GM23338 (cell line): ENCODE data around the gene MAD1L1. TPM values are rescaled to one million over a fixed set of nuclear protein-coding genes. Genes with fewer than 3 reads are reported as not detected.

Experiments used
- ATAC-seq: fragments of 200-7000 bp; cut with Tn5 transposase; 3 replicates; pipeline ENCODE4 v1.9.1; 2020
- DNase-seq: peaks from one replicate; pipeline ENCODE4 v3.0.0-alpha.2; 2015; ENCODE audit warnings: low spot score
- H2AFZ ChIP-seq: fragments of 200-600 bp; sonication (generic); 2 replicates; pipeline ENCODE4 v1.8.0; 2016; ENCODE audit warnings: antibody characterized with exemption, mild to moderate bottlenecking, moderate library complexity
- H3F3A ChIP-seq: fragments of 200-600 bp; sonication (generic); replicated peaks from 2 replicates; pipeline ENCODE4 v1.8.0; 2017; ENCODE audit warnings: antibody characterized with exemption, mixed run types, low read depth
- H3K27ac ChIP-seq: fragments of 200-600 bp; sonication (generic); 2 replicates; pipeline ENCODE4 v1.6.1; 2016; ENCODE audit warnings: low read depth
- H3K27me3 ChIP-seq: fragments of 200-600 bp; sonication (generic); 2 replicates; pipeline ENCODE4 v1.8.0; 2016; ENCODE audit warnings: mild to moderate bottlenecking, mixed run types, moderate library complexity; ENCODE audit not compliant: insufficient read depth
- H3K36me3 ChIP-seq: fragments of 200-600 bp; sonication (generic); 2 replicates; pipeline ENCODE4 v1.8.0; 2016; ENCODE audit warnings: mild to moderate bottlenecking; ENCODE audit not compliant: insufficient read depth
- H3K4me1 ChIP-seq: fragments of 200-600 bp; sonication (generic); 2 replicates; pipeline ENCODE4 v1.8.0; 2016; ENCODE audit warnings: mild to moderate bottlenecking, moderate library complexity; ENCODE audit not compliant: insufficient read depth
- H3K4me2 ChIP-seq: fragments of 200-600 bp; sonication (generic); 2 replicates; pipeline ENCODE4 v1.7.1; 2017; ENCODE audit warnings: mixed run types
- H3K4me3 ChIP-seq: fragments of 200-600 bp; sonication (generic); 2 replicates; pipeline ENCODE4 v1.6.1; 2016; ENCODE audit warnings: mixed run types
- H3K79me2 ChIP-seq: fragments of 200-600 bp; sonication (generic); replicated peaks from 2 replicates; pipeline ENCODE4 v1.8.0; 2017; ENCODE audit warnings: mild to moderate bottlenecking; ENCODE audit not compliant: insufficient read depth
- H3K9me2 ChIP-seq: fragments of 200-600 bp; sonication (generic); 2 replicates; pipeline ENCODE4 v1.8.0; 2017; ENCODE audit not compliant: insufficient read depth
- H4K20me1 ChIP-seq: fragments of 200-600 bp; sonication (generic); replicated peaks from 2 replicates; pipeline ENCODE4 v1.8.0; 2017; ENCODE audit warnings: mild to moderate bottlenecking; ENCODE audit not compliant: insufficient read depth
- H3K27ac Mint-ChIP-seq: 2 replicates; pipeline ENCODE4 v1.8.0; 2020; ENCODE audit warnings: inconsistent platforms, mild to moderate bottlenecking, moderate library complexity, mixed read lengths
- H3K27me3 Mint-ChIP-seq: 3 replicates; pipeline ENCODE4 v1.8.0; 2022; ENCODE audit warnings: low read depth, mild to moderate bottlenecking, moderate library complexity, mixed read lengths, inconsistent platforms; ENCODE audit not compliant: insufficient read depth, poor library complexity
- H3K36me3 Mint-ChIP-seq: 3 replicates; pipeline ENCODE4 v1.8.0; 2021; ENCODE audit warnings: low read depth, mild to moderate bottlenecking, inconsistent platforms, moderate library complexity, mixed read lengths
- H3K4me1 Mint-ChIP-seq: 3 replicates; pipeline ENCODE4 v1.8.0; 2020; ENCODE audit warnings: mild to moderate bottlenecking, inconsistent platforms, mixed read lengths
- H3K4me3 Mint-ChIP-seq: 3 replicates; pipeline ENCODE4 v1.8.0; 2021; ENCODE audit warnings: moderate library complexity, mild to moderate bottlenecking, inconsistent platforms, mixed read lengths
- H3K9me3 Mint-ChIP-seq: 3 replicates; pipeline ENCODE4 v1.8.0; 2020; ENCODE audit warnings: moderate library complexity, mild to moderate bottlenecking, inconsistent platforms, mixed read lengths
- CREB1 ChIP-seq: fragments of 250-450 bp; sonication (Bioruptor Pico); IDR thresholded peaks from 2 replicates; pipeline ENCODE4 v1.5.0; 2020; ENCODE audit warnings: low read depth, mild to moderate bottlenecking, moderate library complexity
- CTCF ChIP-seq, 2 experiments: fragments of 200-600 bp in 1 of 2; sonication (generic) in 1 of 2; conservative IDR thresholded peaks; 2 replicates each; pipeline versions ENCODE4 v1.5.1 to v1.6.1; 2016 to 2017; ENCODE audit warnings: antibody characterized with exemption in 2 of 2, low read depth in 2 of 2, mild to moderate bottlenecking in 2 of 2, moderate library complexity in 1 of 2
- EZH2phosphoT487 ChIP-seq: fragments of 200-600 bp; sonication (generic); IDR thresholded peaks from one replicate; pipeline ENCODE4 v1.8.1; 2018; ENCODE audit warnings: antibody characterized with exemption; ENCODE audit not compliant: unreplicated experiment
- JUNB ChIP-seq: IDR thresholded peaks from one replicate; pipeline ENCODE4 v1.6.1; 2016; ENCODE audit warnings: antibody characterized with exemption; ENCODE audit not compliant: unreplicated experiment
- NANOG ChIP-seq: IDR thresholded peaks from 2 replicates; pipeline ENCODE4 v1.6.1; 2016; ENCODE audit warnings: antibody characterized with exemption, borderline replicate concordance
- REST ChIP-seq: IDR thresholded peaks from one replicate; pipeline ENCODE4 v1.6.1; 2018; ENCODE audit warnings: antibody characterized with exemption; ENCODE audit not compliant: unreplicated experiment
- ZNF114 ChIP-seq: fragments of 250-450 bp; sonication (Bioruptor Pico); IDR thresholded peaks from 2 replicates; pipeline ENCODE4 v1.5.0; 2020; ENCODE audit warnings: mild to moderate bottlenecking, moderate library complexity
- ZNF462 ChIP-seq: fragments of 250-450 bp; sonication (Bioruptor Pico); IDR thresholded peaks from 2 replicates; pipeline ENCODE4 v1.5.0; 2020; ENCODE audit warnings: mild to moderate bottlenecking, moderate library complexity
- polyA plus RNA-seq: library from polyadenylated mRNA; unstranded; fragments of >200 nt; fragmentation: Nextera tagmentation; extraction: Ambion mirVana; gene quantifications from 2 replicates; pipeline ENCODE4 v1.2.1, GENCODE V29; 2016
- total RNA-seq: library from RNA; depleted of rRNA; stranded (reverse); fragments of >200 nt; shearing (Covaris generic); gene quantifications from 2 replicates; pipeline ENCODE4 v1.2.3, GENCODE V29; 2014

Gene MAD1L1
- total and polyA plus RNA-seq, 2 experiments from 2014 or later, result 40.3 to 59.3 TPM

- H3K27ac ChIP-seq, result 0 out of 2 replicates have a peak overlapping the region, but pooled peaks have one; percentile 42
- H3K27ac Mint-ChIP-seq, result peak overlapping the region; percentile 77; the same call in 1 of the 2 replicates
Measured at GRCh38 chr7:1897076-1897860, 335.5 kb downstream of the MAD1L1 start.

GRCh38 chr7:1895664-1896515 lies 336.9 kb downstream of the MAD1L1 start:
- Mint-ChIP-seq H3K36me3 (peaks cover 2% of the 10 kb centered on the region; the same call in 1 of the 3 replicates), H3K4me1 (no peaks in the 10 kb centered on the region; the same call in 1 of the 3 replicates), H3K27ac (peak overlapping the region; percentile 77), H3K27me3 (peaks cover 2% of the 10 kb centered on the region), H3K9me3 (no peaks in the 10 kb centered on the region), H3K4me3 (no peak overlapping the region)
- ATAC-seq, result no peak
- H3K27me3 ChIP-seq, result no peaks in the 10 kb centered on the region
- H3K9me2 ChIP-seq, result no peaks in the 10 kb centered on the region
- no peak overlapping the region for H3K4me3 ChIP-seq
- no peaks in the 10 kb centered on the region for H3K36me3 ChIP-seq
- no peaks in the 10 kb centered on the region for H3K4me1 ChIP-seq
- H3F3A ChIP-seq, result no peaks in the 10 kb centered on the region
- no peak overlapping the region for H3K4me2 ChIP-seq
- DNase-seq, result no peak
- H3K79me2 ChIP-seq, result no peaks in the 10 kb centered on the region
- H3K27ac ChIP-seq, result no peak overlapping the region
- no peaks in the 10 kb centered on the region for H4K20me1 ChIP-seq
- no peak overlapping the region for H2AFZ ChIP-seq
- no peak for TF ChIP-seq JUNB
- TF ChIP-seq NANOG, result no peak
- no peak for TF ChIP-seq ZNF462 (CRISPR knock-in tag)
- no peak for TF ChIP-seq CREB1 (CRISPR knock-in tag)
- no peak for TF ChIP-seq REST
- no peak for TF ChIP-seq CTCF (conservative IDR thresholded peaks at IDR 0.05; ENCODE audit: low read depth in 2 of 2)

More at GRCh38 chr7:1897076-1897860, 335.5 kb downstream of the MAD1L1 start:
- ATAC-seq, result no peak
- no peaks in the 10 kb centered on the region for H3K27me3 ChIP-seq
- H3K79me2 ChIP-seq, result no peaks in the 10 kb centered on the region
- H3K36me3 ChIP-seq, result no peaks in the 10 kb centered on the region
- no peak overlapping the region; the same call in 2 of the 3 replicates for H3K4me3 Mint-ChIP-seq
- no peak for DNase-seq
- TF ChIP-seq ZNF114 (CRISPR knock-in tag) (no peak), EZH2phosphoT487 (no peak)
- H3K36me3 Mint-ChIP-seq, result peaks cover 2% of the 10 kb centered on the region; the same call in 1 of the 3 replicates
- H3K9me3 Mint-ChIP-seq, result no peaks in the 10 kb centered on the region
- no peaks in the 10 kb centered on the region for H4K20me1 ChIP-seq
- no peak overlapping the region for H3K4me3 ChIP-seq
- no peak overlapping the region for H2AFZ ChIP-seq
- peaks cover 2% of the 10 kb centered on the region for H3K27me3 Mint-ChIP-seq
- H3K9me2 ChIP-seq, result no peaks in the 10 kb centered on the region
- H3K4me2 ChIP-seq, result no peak overlapping the region
- no peaks in the 10 kb centered on the region for H3F3A ChIP-seq
- no peaks in the 10 kb centered on the region; the same call in 1 of the 3 replicates for H3K4me1 Mint-ChIP-seq
- H3K4me1 ChIP-seq, result no peaks in the 10 kb centered on the region
